Stimulated activated CD8-positive, alpha-beta memory T cell treated with anti-CD3 and anti-CD28 coated beads, Interleukin-4, amount 100 ng/mL, for 24 hours (primary cell): ENCODE data around the gene ARHGAP24.

Source experiments
- DNase-seq: peaks from one replicate; pipeline ENCODE4 v3.0.0-alpha.2; 2020; ENCODE audit warnings: low read depth

The ARHGAP24 gene

DNA sequence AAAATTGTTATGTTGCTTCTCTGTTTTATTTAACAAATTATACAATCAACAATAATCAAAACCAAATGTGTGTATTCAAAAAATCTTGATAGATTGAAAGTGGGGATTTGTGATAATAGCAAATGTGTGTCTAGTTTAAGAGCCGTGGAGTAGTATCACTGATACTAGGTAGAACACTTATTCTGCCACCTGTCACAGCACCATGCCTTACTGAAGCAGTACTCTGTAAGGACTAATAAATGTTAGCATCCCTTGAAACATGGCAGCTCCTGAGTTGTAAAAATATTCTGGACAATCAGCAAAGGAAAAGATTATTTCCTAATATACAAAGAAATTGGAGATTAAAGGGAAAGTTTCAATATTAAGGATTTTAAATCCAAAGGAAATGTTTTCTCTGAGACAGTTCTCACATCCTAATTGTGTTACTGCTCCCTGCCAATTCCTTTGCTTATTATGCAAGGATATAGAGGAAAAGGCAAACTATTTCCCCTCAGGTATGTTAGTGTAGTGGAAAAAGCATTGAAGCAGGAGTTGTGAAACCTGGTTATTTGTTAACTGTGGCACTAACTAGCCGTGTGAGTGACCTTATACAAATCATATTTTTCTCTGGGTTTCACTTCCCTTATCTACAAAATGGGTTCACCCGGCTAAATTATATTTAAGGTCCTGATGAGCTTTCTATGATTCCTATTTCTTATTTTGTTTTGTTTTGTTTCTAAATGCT, 303.1 kb downstream of the ARHGAP24 start:
- DNase-seq, result no peak

DNA sequence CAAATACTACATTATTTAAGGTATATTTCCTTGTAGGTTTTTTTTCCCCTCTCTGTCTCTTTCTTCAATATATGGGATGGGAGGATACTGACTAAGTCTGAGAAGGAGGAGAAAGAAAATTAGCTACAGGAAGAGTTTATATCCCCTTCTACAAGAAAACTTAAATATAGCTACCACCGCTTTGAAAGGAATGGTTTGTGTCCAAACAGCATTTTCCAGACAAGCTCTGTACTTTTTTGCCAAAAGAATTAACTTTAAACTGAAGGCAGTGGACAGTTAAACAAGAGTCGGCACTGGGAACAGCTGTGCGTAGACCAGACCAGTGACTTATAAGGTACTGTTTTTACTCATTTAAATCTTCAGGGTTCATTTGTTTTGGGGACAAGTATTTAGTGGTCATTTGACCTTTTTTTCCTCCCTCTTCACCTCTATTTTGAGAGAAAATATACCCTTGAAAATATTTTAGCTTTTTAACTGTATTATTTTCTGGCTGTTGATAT, 303.7 kb downstream of the ARHGAP24 start:
- DNase-seq, result no peak

DNA sequence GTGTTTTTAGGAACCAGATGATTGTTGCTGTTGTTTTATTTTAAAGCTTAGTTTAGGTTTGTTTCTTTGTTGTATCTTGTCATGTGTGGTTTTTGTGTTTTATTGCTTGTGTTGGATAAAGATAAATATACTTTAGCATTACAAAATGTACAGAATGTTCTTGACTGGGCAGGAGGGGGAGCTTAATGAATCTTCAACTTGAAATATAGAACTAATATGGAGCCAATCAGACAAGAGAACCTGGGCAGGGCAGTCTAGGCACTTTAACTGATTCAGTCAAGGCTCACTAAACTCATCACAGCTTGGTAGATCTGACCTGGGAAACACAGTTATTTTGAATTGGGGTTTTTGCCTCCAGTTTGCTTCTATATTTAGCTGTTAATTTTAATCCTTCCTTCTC, 304.2 kb downstream of the ARHGAP24 start:
- DNase-seq, result no peak

DNA sequence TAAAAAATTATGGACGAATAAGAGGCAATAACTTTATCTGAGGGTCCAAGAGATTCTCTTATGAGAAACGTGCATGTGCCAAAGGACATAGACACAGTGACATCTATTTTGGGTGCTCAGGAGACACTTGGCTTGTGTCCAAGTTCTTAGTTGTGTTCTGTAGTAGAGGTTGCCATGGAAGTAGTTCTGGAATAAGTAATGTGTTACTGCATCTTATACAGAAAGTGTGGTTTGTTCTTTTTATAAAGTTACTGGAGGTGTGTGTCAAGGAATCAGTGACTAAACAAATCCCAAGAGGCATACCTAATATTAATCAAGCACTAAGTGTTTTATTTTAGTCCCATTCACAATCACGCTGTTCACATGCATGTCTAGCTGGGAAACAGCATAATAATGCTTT, 305.7 kb downstream of the ARHGAP24 start:
- DNase-seq, result no peak

DNA sequence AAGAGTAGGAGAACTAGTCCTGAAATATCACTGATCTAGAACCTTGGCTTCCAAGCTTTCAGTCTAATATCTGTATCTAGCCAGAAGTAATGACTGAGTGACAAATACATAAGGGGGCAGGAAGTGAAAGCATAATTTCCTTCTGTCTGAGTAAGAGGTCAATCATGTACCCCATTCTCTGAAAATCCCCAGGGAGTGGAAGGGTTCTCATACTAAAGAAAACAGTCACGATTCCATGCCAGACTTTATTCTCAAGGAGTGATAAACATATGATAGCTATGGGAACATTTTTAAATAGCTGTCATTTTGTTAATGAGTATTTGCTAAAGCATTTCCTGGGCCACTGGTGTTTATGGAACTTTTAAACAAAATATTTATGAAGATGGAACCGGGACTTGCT, 308.5 kb downstream of the ARHGAP24 start:
- DNase-seq, result no peak

DNA sequence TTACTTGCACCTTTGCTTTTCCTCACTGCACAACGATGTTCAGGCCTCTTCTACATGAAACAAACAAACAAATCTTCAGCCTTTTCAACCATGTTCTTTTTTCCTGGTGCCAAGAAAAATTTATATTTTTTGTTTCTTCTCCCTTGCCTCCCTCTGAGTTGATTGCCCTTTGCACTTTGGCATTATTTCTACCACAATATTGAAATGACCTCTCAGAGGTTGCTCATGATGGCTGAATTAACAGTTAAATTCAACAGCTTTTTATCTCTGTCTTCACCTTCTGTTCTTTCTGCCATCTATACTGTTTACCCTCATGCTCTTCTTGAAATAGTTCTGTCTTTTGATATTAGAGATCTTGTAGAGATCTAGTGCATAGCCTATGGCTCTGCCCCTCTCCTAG, 308.9 kb downstream of the ARHGAP24 start:
- DNase-seq, result no peak

DNA sequence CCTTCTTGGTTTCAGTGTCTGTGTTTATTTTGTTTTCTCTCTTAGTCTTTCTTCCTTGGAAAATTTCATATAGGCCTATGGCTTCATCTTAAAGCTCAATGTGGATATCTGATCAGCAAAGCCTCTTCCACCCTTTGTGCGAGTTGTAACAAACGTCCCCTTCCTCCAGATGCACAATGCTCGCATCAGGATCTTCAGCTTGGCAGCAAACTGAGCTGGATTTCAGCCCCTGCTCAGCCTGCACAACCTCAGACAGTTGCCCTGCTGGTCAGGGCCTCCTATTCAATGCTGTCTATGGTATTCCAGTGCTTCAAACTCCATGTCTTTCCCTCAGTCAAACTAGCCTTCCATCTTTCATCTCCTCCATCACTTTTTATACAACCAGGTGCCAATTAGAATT, 309.4 kb downstream of the ARHGAP24 start:
- DNase-seq, result no peak

DNA sequence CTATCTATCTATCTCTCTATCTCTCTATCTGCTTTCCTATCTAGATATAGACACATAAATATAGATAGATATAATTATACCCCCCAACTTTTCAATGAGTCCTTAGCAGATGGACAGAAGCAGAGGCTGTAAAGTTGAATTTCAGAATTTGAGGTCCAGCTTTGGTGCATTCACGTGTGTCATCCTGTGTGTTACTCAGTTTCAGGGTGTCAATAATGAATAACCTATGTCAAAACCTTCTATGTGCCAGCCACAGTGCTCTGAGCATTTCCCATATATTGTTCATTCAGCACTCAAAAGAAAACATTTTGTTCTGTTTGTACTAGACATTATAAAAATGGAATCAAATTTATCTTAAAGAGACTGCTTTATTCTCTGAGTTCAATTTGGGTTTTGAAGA, 310.0 kb downstream of the ARHGAP24 start:
- no peak for DNase-seq

DNA sequence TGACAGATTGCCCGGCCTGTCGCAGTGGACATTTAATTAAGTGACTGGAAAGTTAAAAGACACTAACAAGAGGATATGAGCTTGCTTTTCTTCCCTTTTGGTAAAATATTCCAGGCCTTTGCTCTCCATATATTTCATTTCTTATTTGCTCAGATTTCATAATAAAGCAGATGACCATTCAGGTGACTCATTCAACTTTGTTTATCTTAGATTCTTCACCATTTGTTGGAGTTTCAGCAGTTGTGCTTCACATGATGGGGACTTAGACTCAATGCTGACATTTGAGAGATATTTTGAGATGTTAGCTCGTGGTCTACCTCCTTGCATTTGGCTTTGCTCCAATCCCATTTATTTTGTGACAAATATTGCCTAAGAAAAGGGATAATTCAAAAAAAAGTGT, 312.2 kb downstream of the ARHGAP24 start:
- no peak for DNase-seq

DNA sequence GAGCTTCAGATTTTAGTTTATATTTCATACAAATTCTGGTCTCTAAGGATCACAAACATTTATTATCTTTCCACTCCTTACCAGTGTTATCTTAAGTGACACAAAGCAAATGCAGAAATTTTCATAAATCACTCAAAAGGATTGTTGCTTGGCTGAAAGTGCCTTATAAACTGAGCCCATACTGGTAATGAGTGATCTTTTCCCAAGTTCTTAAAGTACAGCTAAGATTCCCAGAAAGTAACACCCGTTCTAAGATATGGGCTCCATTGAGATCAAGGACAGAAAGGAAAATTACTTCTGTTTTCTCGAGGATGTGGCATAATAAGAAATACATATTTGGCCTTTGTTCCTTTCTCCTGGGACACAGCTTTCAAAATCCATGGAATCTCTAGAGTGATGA, 313.7 kb downstream of the ARHGAP24 start:
- DNase-seq, result no peak

DNA sequence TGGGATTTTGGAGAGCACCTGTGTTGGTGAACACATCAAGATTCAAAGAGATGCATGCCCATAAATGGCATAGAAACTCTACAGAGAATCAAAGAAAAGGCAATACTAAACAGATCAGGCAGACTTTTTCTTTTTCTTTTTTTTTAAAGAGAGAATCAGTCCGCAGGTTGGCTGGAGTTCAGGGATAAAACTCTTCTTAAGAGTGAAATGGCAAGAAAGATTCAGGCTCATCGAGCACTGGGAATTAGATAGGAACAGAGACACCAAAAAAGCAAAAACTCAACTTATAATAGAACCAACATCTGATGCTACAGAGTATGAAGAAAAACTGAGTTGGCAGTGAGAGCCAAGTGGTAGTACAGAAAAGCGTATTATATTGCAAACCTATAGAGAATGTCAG, 314.3 kb downstream of the ARHGAP24 start:
- DNase-seq, result no peak

DNA sequence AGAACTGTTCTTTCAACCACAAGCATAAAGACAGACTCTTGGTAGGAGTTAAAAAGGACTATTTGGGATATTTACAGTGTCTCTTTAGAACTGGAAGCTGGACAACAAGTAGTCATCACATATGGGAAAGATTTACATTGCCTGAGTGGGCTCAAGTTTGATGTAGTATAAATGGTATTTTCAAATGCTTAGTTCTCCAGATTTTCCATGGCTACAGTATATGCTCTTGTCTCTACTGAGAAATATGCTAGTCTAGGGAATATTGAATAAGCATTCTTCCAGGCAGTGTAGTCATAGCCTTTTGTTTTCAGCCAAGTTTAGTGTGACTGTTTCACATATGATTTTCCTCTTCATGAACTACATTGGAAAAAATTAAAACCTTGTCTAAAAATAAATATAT, 315.6 kb downstream of the ARHGAP24 start:
- DNase-seq, result no peak

DNA sequence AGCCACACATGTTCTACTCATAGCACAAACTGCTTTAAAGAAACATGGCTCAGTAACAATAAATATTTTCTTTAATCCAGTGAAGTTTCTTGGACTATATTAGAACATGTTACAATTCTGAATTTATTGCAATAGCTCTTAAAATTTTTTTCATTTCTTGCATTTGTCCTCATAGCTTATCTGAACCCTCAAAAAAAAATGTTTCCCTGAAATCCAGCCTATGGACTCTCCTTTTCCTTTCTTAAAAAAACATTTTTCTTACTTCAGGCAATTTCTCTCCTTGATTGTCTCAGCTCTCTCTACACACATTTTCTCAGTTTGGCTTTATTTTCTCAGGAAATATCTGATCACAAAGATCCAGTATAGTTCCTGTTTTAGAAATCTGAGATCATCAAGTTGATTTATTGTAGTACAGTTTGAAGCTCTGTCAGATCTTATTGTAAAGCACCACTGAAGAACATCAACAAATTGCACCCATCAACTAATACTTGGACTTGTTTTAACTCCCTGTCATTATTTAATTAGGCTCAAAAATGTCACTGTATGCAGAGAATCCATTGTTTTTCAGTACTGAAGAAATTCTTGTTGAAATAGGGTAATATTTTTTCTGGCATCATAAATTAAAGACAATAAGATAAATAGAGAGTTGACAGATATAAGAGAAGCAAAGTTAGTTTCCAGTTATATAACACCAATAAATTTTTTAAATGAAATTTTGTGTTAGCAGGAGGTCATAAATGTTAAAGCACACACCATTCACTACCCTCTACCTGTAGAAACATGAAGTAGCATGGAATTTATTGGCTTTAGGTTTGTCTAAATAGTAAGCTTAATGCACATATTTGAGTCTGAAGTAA, 317.7 kb downstream of the ARHGAP24 start:
- DNase-seq, result no peak

DNA sequence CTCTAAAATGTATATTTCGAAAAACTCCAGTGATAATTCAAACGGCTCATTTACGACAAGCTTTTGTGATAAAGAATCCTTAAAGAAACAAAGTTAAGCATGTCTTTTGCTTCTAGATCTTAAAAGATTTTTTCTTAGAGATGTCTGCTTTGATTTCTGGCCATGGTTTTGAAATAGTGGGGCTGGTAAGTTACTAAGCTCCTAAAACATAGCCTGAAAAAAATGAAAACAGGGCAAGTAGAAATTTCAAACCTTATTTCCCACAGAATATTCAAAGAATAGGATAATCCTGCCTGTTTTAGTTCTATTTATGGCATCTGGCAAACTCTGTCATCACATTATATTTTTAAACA, 318.3 kb downstream of the ARHGAP24 start:
- DNase-seq, result no peak

DNA sequence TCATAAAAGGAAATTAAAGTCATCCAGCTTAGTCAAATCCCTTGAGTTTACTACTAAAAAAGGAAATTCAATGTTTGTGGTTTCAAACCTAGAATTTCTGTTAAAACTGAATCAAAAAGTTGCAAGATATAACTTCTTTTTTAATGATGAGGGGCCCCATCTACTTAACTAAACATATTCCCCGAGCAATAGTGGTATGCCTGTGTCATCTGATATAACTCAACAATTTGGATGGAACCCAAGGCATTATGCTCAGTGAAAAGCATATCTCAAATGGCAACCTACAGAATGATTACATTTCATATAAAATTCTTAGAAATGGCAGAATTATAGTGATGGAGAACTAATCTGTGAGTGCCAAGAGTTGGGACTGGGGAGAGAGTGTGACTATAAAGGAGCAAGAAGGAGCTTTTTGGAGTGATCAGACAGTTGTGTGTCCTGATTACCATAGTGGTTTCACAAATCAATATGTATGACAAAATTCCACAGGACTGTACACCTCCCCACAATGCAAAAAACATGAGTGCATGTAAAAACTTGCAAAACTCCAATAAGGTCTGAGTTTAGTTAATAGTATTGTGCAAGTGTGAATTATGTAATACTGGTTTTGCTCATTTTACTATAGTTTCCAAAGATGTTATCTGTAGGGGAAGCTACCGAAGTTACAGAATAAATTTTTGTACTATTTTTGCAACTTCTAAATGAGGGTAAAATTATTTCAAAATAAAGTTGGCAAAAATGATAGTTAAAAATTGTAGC, 323.2 kb downstream of the ARHGAP24 start:
- DNase-seq, result no peak

DNA sequence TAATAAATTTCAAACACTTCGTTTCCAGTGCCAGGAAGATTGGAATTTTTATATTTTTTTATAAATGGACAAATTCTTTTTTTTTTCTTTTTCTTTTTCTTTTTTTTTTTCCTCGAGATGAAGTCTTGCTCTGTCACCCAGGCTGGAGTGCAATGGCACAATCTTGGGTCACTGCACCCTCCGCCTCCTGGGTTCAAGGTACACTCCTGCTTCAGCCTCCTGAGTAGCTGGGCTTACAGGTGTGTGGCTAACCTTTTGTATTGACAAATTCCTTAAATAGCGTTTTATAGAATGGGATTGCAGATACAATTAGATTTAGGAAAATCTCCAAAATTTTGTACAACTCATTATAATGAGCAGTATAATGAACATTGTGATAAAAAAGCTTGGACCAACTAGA, 328.9 kb downstream of the ARHGAP24 start:
- no peak for DNase-seq

DNA sequence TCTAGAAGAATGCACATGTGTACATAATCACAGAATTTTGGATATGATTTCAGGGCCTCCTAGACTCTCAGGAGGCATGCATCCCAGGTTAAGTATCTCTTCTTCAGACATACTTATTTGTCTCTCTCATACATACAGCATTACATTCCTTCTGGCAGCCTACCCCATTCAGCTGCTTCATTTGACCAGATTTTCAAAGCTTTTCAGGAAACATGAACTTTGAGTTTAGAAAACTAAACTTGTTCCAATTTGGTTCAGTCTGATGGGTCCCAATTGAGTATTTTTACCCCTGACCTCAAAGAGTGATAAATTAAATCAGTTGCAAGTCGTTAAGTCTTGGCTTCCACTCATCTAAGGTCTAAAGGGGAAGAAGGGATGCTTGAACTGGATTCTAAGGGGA, 330.9 kb downstream of the ARHGAP24 start:
- no peak for DNase-seq

DNA sequence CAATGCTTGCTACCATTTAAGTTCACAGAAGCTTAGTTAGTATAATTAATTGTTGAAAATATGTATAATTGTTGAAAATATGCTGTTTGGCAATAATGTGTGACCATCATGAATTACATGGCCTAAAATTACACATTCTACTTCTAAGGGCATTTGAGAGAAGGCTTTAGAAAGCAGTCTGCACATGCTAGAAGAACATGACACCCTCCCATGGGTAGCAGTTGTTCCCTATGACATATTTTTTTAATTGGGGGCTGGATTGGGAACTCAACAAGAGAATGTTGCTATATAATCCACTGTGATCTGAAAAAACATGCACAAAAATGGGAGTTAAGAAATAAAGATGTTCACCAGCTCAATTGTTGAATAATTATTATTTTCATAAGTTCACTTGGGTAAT, 331.4 kb downstream of the ARHGAP24 start:
- no peak for DNase-seq

DNA sequence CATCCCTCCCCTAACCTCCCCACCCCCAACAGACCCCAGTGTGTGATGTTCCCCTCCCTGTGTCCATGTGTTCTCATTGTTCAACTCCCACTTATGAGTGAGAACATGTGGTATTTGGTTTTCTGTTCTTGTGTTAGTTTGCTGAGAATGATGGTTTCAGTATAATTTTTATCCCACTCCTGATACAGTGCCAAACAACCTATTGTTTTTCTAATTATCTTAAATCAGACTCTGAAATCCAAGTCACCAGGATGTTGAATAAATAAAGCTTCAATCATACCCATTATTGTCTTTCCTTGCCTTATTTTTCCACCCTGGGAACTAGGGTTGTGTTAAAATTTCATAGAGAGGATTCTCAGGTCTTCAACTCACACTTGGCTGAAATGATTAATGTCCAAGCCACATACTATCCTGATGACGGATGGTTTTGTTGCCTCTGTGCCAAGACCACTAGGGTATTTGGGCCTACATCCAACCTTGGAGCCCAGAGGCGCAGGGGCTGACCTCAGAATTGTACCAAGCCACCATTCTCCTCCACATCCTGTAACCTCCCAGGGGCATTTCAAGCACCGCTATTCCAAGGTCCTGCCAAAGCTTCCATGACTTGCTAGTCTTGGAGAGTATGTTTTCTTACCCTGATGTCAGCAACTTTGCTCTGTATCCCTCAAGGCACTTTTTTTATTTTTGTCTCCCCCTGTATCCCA, 332.4 kb downstream of the ARHGAP24 start:
- no peak for DNase-seq

DNA sequence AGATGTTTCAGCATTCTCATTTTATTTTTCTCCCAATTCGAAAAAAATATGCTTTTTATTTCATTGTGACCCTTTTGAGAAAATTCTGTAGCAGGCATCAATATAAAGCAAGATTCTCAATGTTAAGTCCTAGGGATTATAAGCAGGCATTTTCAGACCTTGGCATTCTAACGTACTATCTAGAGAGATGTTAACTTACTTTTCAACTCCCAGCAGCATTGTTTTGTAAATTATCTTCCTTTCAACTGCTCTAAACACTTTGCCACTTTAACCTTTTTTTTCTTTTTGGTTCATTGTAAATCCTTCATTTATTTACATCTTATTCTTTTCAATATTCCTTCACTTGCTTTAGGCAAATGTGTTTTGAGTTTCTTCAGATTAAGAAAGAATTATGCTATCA, 333.2 kb downstream of the ARHGAP24 start:
- DNase-seq, result no peak

DNA sequence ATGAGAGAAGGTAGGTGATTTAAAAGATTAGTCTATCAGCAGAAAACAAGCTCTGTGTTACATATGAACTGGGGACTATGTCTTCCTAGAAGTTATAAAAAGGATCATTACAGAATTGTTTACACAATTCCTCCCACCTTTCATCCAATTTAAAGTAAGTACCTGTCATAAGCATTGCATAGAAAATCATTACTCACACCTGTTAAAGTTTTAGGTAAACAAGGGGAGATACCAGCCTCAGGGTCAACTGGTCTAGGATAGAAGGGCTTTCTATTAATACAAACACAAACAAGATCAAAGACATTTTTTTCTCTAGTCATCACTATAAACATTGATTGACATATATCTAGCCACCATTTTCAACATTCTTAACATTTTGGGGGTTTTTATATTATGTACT, 333.9 kb downstream of the ARHGAP24 start:
- DNase-seq, result no peak

DNA sequence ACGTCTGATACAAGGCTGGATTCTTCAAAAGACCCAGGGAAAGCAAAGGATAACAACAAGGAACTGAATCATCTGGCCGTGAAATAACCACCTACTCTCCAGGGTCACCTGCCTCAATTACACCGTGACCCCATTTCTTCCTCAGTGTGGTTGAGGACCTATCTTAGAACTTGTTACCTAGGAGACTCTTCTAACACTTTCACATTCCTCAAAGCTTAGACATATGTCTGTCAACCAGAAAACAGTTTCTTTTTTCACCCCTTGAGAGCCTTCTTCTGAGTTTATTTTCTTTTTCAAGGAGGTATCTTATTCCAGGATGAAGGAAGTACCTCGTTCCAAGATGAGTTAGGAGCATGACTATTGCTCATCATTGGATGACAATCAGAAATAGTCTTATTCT, 337.8 kb downstream of the ARHGAP24 start:
- no peak for DNase-seq
